ENCODE data around the gene FRRS1.

Gene FRRS1

DNA sequence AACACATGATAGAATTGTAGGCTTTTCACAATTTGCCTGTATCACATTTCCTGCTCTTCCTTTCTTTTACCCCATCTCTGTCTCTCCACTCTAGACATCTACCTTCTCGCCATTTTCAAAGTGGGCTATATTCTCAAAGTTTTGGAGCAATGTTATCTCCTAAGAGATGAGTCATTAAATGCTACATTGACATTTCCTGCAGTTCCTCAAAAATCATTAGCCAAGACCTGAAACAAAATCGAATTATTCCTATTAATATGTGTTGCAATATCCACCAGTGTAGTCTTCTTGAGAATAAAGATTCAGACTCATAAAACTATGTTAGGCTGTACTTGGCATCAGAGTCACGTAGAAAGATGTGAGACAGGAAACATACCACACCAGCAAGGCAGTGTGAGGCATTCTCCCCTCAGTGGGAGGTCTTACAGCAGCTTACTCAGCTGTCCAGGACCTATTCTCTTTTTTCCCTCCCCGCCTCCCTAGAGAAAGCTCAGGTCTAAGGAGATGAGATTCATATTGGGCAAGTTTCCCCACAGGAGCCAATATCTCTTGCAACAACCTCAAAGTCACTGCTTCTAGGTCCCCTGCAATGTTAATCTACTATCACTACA is 38.8 kb downstream of the FRRS1 start:
- no peak for DNase-seq

- DNase-seq: no peak
These were observed 39.6 kb downstream of the FRRS1 start for GRCh38 chr1:99726818-99727217.

- DNase-seq: no peak
These were observed 40.0 kb downstream of the FRRS1 start for GRCh38 chr1:99726407-99726806.

DNA sequence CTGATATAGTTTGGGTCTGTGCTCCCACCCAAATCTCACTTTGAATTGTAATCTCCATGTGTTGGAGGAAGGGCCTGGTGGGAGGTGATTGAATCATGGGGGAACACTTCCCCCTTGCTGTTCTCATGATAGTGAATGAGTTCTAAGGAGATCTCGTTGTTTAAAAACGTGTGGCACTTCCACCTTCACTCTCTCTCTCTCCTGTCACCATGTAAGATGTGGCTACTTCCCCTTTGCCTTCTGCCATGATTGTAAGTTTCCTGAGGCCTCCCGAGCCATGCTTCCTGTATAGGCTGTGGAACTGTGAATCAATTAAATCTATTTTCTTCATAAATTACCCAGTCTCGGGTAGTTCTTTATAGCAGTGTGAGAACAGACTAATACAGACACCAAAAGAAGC is 40.4 kb downstream of the FRRS1 start:
- no peak for DNase-seq

- DNase-seq: no peak
These were observed 43.2 kb downstream of the FRRS1 start for GRCh38 chr1:99723251-99723650.

DNA sequence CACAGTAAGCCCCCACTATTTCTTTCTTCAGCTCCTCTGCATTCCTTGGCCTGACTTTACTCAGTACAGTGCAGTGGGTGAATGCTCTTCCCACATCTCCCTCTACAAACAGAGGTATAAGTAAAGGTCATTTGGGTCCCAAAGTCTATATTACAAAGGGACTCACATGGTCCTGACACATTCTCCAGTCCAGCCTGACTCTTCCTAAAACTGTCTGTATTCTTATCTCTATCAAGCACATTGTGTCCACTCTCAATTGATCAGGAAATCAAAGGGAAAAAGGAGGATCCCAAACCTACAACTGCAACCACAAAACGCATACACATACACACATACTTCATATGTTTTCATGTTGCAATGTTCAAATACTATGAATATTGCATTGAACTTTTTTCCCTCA is 49.4 kb downstream of the FRRS1 start:
- DNase-seq: no peak

- no peak for DNase-seq
These were observed 53.4 kb downstream of the FRRS1 start for GRCh38 chr1:99713006-99713405.

GRCh38 chr1:99710994-99711393 is 55.4 kb downstream of the FRRS1 start:
- DNase-seq: no peak

DNA sequence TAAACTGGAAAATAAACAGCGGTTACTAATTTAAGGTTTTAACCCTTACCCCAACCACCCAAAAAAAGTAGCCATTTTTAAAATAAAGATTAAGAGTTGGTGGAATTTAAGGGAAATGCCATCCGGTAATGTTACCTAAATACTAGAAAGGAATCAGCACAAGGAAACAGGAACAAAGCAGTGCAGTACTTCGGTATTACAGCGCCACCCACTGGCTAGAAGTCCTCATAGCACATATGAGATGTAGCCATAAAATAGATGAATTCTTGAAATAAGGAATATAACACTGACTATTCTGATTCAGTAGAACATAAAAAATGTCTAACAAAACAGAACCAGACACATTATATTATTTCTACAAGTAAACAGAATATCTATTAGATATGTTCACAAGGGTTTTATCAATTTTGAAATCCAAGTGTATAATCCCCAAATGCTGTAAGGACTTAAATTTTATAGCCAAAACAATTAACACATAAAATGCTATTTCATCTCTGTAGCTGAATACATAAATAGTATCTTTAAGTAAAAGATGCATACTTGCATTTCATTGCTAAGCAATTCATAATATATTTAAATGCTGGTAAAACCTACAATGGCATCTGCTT is 58.8 kb downstream of the FRRS1 start:
- peak; percentile 15 for DNase-seq

- DNase-seq: no peak
These were observed 61.0 kb downstream of the FRRS1 start for GRCh38 chr1:99705385-99705784.

GRCh38 chr1:99704356-99704816 is 62.0 kb downstream of the FRRS1 start:
- no peak for DNase-seq

GRCh38 chr1:99702221-99702620 is 64.2 kb downstream of the FRRS1 start:
- no peak for DNase-seq

DNA sequence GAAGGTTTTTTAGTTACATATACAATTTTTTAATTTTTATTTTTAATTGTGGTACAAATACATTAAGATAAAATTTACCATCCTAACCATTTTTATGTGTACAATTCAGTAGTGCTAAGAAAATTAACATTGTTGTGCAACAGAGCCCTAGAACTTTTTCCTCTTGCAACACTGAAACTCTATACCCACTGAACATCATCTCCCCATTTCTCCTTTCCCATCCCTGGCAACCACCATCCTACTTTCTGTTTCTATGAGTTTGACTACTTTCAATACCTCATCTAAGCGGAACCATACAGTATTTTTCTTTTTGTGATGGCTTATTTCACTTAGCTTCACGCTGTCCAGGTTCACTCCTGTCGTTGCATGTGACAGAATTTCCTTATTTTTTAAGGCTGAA is 66.4 kb downstream of the FRRS1 start:
- DNase-seq: no peak

DNA sequence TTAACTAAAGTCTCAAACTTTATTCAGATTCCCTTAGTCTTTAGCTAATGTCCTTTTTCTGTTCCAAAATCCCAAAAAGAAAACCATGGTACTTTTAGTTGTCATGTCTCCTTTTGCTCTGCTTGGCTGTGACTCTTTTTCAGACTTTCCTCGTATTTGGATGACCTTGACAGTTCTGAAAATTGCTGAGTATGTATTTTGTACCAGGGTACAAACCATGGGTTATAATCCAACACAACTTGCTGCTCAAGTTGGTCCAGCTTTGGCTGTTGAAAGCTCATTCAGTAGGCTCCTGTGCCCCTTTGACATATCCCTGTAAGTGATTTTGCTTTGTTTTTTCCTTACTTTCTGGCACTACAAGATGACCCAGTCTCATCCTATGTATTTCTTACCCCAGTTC is 68.9 kb downstream of the FRRS1 start:
- DNase-seq: no peak

DNA sequence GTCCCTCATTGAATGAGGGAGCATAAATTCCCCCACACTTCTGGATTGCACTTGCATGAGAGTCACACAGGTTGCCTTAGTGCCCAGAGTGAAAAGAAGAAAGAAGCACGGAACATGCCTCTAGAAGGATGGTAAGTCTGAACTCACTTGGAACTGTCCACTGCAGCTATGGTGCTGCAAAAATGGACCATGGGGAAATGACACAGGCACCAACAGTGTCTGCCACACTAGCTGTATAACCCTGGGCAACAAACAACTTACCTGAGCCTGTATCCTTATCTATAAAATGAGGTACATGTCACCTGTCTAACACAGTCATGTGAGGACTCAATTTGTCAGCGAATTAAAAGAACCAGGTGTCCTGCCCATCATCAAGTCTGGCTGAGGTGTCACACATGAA is 69.8 kb downstream of the FRRS1 start:
- DNase-seq: no peak

GRCh38 chr1:99691175-99691574 is 75.3 kb downstream of the FRRS1 start:
- DNase-seq: no peak

DNA sequence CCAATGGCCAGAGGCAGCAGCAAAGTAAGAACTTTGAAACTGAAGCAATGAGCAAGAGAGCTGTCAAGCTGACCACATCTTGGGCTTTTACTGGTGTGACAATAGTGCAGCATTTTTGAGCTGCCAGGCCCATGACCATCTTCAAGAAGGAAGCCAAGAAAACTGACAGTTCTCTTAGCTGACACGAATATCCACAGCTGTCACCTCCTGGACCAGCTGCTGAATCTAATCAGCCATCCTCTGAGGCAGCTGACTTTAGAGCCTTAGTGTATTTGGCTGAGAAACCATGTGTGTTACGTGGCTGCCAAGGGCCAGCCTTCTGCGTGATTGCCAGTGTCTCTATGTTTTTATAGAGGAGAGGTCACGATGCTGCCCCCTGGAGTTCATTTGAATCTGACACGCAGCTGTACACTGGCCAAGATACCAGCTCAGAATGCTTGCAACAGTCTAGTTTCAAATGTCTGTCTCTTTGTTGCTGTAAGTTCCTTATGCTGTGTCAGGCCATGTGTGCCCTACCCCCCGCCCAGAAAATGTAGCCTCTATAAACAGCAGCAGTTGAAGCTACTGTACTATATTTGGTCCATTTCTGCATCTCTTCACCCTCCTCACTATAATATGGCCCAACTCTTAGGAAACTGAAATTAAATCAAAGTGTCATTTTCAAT is 80.8 kb downstream of the FRRS1 start:
- DNase-seq: peak; percentile 54

GRCh38 chr1:99682291-99682751 is 84.1 kb downstream of the FRRS1 start:
- DNase-seq: no peak

- DNase-seq: no peak
These were observed 84.9 kb downstream of the FRRS1 start for GRCh38 chr1:99681583-99681982.

DNA sequence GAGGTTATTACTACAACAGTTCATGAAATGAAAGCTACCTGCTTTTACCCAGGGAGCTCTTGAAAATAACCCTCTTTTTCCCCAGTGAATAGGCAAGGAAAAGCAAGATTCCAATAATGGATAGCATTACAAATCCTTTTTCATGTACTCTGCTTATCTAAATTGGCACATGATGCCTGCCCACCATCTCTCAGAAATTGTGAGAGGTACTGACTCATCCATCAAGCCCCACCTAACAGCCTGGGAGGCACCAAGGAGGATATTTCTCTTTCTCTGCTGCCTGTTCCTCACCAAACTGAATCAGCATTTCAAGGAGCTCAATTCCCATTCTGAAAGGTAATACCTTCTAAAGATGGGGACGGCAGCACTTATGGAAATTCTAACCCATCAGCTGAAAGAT is 86.2 kb downstream of the FRRS1 start:
- no peak for DNase-seq

- DNase-seq: no peak
These were observed 89.0 kb downstream of the FRRS1 start for GRCh38 chr1:99677416-99677815.

DNA sequence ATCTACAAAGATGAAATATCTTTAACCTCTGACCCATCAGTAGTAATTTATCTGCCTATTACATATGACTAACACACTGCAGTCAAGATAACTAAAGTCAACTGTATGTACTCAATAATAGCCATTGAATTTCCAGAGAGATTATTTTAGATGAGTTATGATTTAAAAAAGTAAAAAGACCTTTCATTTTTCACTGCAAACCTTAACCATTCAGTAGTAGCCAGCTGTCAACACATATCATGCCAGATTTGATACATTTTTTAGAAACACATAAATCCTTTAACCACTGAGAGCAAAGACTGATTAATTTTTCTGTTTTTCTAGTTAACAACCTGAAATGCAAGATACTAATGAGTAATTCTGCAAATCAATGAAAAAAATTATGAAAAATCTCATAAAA is 89.6 kb downstream of the FRRS1 start:
- DNase-seq: no peak

DNA sequence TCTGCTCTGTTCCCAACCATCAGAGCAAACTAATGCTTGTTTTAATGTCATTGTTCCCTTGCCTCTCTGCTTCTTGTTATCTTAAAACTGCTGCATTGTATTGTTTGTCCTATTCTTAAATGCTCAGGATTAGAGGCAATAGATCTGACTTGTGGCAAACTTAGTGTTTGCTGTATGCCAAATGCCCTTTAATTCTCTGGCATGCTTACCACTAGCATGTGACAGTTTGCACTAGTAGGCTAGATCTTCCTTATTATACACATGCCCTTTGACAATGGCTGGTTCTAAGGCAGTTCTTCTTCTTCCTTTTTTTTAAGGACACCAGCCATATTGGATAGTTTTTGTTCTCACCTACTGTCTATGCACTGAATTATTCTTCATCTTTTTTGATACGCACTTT is 90.4 kb downstream of the FRRS1 start:
- no peak for DNase-seq

DNA sequence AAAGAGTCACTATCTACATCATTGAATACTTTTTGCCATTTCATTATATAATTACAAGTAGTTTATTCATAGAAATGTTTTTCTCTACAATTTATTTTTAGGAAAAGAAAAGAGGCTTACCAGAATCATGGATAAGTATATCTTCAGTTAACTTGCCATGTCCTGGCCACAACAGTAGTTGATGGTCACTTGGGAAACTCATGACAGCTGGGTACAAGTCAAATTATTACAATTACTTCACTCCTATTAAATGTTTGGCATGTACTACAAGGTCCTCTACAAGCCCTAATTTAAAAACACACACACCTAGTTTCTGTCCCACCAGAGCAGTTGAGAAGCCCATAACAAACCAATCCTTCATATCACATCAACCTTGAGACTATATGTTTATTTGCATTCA is 91.1 kb downstream of the FRRS1 start:
- DNase-seq: no peak

All from NCI-H1092 (cell line).